ENCODE results near the gene GLIPR1L2.

DNA sequence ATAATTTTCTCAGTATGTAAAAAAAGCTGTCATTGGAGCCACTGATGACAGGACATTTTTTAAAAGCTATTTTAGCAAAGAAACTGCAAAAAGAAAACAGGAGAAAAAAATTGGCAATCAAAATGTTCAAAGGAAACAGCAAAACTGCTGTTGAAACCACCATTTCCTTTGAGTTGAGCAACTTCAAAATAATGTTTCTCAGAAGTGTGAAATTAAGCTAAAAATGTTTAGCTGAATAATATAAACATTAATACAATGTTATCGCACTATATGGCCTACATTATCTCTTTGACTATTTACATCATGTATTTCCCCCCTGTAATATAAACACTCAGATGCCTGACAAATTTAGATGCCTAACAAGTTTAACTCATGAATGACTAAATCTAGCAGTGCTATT lies 66.3 kb downstream of the GLIPR1L2 start:
- TF ChIP-seq, protein P1, sequence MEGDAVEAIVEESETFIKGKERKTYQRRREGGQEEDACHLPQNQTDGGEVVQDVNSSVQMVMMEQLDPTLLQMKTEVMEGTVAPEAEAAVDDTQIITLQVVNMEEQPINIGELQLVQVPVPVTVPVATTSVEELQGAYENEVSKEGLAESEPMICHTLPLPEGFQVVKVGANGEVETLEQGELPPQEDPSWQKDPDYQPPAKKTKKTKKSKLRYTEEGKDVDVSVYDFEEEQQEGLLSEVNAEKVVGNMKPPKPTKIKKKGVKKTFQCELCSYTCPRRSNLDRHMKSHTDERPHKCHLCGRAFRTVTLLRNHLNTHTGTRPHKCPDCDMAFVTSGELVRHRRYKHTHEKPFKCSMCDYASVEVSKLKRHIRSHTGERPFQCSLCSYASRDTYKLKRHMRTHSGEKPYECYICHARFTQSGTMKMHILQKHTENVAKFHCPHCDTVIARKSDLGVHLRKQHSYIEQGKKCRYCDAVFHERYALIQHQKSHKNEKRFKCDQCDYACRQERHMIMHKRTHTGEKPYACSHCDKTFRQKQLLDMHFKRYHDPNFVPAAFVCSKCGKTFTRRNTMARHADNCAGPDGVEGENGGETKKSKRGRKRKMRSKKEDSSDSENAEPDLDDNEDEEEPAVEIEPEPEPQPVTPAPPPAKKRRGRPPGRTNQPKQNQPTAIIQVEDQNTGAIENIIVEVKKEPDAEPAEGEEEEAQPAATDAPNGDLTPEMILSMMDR (IDR thresholded peaks at IDR 0.05): no peak
- TF ChIP-seq POLR2AphosphoS5 (IDR thresholded peaks at IDR 0.05): no peak
